NCI-H128 (cell line): ENCODE results near the gene TBCEL.
"Not testable (repeated sequence)": the region's sequence is repeated elsewhere in the genome, so short reads cannot be mapped to it uniquely, and the experiment has no call there.

Experiments used
- DNase-seq: peaks from one replicate; lab custom pipeline; 2025; ENCODE audit not compliant: unreplicated experiment; lab: John Stamatoyannopoulos, UW

The TBCEL gene

DNA sequence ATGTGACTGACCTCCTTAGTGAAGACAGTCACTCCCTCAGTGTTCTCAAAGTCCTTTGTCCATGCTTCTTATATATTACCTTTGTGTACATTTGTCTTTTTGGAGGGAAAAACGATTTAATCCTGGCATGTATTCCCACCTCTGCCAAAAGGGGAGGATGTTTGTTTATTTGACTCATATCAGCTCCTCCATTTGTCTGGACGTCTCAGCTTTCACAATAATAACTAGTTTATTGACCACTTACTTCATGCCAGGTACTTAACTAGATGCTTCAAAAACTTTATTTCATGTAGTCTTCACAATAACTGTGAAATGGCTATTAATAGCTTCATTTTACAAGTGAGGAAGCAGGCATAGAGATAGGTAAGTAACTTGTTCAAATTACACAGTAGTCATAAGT is 5.3 kb downstream of the TBCEL start:
- DNase-seq, result no peak

DNA sequence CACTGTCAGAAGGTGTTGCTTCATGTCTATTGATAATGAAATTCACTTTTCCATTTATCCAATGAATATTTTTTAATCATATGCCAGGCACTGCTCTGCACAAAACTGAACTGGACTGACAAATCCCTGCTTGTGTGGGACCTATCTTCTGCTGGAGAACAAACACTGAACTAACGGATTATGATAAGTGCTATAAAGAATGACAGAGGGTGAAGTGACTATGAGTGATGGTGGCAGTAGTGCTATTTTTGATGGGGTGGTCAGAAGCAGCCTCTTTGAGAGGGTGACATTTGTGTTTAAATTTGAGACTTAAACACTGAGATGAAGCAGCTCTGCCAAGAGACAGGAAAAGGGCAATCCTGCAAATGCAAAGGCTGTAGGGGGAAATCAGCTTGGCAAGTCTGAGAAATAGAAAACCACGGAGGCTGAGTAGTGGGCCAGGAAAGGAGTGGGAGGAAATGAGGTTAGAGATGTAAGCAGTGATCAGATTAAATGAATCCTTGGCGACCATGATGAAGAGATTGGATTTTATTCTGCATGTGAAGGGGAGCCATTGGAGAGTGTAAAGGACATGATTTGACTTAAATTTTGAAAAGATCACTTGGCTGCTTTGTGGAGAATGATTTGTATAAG is 6.0 kb downstream of the TBCEL start:
- DNase-seq, result no peak

DNA sequence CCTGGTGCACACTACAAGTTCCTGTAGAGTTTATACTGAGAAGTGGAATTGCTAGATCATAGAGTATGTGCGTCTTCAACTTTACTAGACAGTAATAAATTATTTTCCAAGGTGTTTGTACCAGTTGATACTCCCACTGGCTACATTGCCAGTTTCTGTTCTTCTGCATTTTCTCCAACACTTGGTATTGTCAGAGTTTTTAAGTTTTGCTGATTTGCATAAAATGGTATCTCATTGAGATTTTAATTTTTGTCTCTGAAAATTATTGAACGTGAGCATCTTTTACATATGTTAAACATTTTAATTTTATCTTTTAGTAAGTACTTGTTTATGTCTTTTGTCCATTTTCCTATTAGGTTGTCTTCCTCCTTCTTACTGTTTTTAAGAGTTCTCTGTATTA is 7.3 kb downstream of the TBCEL start:
- DNase-seq, result no peak

GRCh38 chr11:121031648-121032047 is 7.7 kb downstream of the TBCEL start:
- DNase-seq, result not testable (repeated sequence)

- no peak for DNase-seq
Measured at GRCh38 chr11:121032546-121032945, 8.6 kb downstream of the TBCEL start.

- no peak for DNase-seq
Measured at GRCh38 chr11:121033635-121034034, 9.7 kb downstream of the TBCEL start.

DNA sequence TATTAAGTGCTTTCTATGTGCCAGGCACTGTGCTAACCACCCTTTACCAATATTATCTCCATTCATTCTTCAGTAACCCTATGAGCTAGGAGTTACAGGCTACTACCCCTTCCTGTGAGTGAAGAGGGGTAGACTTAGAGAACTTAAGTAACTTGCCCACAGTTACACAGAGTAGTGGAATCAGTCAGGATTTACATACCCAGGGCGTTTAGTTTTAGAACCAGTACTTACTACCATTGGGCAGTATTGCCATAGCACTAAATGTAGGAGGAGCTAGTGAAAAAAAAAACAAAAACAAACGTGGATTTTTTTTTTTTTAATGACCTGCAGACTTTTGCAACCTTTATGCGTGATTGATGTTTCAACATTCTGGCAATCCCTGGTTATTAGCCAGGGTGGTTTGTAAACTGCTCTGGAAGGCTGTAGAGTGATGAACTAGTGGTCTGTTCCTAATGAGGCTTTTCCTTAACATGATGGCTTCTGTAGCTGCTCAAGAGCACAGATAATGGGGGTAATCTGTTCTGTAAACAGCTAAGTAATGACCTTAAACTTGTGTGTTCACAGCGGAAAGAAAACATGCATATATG is 11.4 kb downstream of the TBCEL start:
- no peak for DNase-seq

DNA sequence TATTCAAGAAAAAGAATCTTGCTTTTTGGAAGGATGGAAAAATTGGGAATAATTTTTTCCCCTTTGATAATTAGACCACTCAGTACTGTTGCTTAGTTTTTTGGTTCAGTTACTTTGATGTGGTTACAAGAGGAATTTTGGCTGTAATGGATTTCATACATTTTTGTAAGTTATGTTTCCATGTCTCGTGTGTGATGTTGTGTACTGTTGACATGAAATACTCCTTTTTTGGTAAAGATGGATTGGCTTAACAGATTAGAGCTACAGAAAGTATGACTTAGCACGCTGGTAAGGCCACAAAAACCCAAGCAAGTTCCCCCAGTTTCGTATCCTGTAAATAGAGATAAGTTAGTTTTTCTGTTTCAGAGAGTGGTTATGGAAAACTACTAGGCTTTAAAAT is 11.9 kb downstream of the TBCEL start:
- DNase-seq, result no peak

DNA sequence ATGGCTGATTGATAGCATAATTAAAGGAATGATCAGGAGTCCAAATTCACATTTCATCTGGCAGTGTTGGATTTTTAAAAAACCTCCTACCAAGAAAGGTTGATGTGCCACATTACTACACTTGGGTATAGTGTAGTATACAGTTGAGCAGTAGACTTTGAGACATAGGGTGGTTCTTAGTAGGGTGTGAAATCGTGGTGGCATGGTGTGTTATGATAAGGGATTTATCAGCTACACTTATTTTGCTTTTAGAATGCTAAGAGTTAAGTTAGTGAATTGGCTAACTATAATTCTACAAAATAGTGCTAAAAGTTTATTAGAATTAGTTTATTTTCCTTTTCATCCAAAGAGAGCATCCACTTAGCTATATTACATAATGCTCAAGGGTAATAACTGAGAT is 13.1 kb downstream of the TBCEL start:
- DNase-seq, result no peak

GRCh38 chr11:121038648-121039409 is 14.9 kb downstream of the TBCEL start:
- DNase-seq, result no peak

DNA sequence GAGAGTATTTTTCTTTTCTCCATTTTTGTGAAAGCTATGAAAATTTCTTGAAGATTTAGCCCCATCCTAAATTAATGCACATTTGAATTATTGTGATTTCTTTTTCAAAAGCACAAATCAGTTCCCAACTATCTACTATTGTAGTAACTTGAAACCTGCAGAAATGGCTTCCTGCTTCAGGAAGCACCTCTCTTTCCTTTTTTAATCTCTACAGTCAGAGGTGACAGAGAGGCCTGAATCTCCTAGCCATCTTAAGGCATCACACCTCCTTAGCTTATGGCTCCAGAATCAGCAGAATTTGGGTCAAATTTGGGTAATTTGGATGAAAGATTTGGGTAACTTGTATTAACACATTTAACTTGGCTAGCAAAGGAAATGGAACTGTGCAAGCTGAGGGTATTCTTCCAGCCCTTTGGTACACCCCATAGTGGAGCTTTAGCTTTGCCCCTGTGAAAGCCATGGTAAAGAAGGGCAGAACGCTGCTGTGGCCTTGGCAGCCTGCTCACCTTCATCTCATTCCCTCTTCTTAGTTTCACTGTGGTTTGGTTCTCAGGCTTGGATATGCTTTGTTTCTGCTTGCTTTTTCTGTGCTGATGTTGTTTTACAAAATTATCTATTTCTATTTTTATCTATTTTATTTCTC is 16.2 kb downstream of the TBCEL start:
- DNase-seq, result no peak

DNA sequence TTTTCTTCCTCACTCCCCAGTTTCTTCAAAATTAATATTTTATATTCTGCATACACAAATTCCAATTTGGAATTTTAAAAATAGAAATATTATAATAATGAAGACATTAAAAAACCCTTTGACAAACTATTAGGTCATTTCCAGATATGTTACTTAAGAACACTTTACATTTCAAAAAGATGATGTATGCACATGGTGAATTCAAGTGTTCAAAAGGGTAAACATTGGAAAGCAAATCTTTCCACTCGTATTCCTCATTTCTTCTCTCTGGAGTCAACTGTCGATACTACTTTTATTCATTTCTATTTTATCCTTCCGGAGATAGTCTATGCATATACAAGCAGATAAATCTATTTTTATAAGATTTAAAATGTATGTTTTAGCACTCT is 16.7 kb downstream of the TBCEL start:
- no peak for DNase-seq

DNA sequence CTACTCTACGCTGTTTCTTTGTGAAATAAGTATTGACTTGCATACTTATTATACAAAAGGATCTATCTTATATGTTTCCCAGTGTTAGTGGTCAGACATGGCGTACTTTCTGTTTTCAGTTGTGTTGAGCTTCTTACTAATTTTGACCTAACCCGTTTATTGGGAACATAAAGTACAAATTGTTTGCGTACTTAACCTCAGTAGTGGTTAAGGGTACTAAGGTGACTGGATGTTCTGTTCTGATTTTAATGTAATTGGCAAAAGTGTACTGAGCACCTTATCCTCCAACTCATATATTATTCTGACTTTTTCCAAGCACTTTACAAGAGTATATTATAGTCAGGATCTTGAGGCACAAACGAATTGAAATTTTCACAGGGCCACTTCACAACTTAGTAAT is 17.2 kb downstream of the TBCEL start:
- no peak for DNase-seq

DNA sequence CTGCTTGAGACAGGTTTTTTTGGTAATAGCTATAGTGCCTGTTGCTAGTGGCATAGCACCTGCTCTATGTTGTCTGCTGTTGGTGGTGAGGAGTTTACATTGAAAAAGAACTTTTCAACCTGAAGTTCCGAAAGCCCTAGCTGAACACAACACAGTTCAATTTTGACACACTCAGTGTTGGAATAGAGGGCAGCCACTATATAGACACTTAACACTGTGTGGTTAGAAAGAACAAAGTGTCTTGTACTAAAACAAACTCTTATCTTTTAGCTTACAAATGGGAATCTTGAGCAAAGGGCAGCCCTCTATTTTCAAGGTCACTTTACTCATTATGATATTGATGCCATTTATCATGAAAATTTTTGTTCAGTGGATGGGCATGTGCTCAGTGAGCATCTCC is 18.4 kb downstream of the TBCEL start:
- no peak for DNase-seq

- no peak for DNase-seq
Measured at GRCh38 chr11:121047926-121048325, 24.0 kb downstream of the TBCEL start.

GRCh38 chr11:121048464-121049233 is 24.7 kb downstream of the TBCEL start:
- DNase-seq, result no peak

GRCh38 chr11:121053244-121053643 is 29.3 kb downstream of the TBCEL start:
- DNase-seq, result no peak

GRCh38 chr11:121054266-121054665 is 30.4 kb downstream of the TBCEL start:
- DNase-seq, result no peak

DNA sequence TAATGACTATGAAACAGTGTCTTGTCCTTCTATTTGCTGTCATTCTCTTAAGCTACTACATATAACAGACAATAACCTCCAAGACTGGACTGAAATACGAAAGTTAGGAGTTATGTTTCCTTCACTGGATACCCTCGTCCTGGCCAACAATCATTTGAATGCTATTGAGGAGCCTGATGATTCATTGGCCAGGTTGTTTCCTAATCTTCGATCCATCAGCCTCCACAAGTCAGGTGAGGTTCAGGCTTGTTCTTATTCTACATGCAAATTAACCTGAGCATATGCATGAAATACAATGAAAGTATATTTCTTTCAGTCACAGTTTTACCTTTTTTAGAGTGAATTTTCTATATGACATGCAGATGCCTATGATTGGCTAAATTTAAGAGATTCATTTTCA is 31.2 kb downstream of the TBCEL start:
- no peak for DNase-seq

DNA sequence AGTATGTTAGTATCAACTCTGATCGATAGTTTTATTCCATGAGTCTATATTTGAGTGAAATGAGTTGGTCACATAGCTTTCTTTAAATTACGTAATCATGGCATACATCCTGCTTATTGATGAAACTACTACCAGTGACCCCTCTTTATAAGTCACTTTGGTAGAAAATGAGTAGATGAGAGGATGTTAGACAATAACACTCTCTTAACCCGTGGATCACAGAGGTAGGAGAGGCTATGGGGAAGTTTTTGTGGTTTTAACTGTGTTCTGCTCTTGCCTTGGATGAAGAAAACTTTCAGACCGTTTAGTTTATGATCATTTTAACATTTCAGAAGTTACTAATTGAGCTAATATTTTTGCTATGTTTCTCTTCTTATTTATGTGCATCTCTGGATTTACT is 34.0 kb downstream of the TBCEL start:
- DNase-seq, result no peak

- no peak for DNase-seq
Measured at GRCh38 chr11:121058941-121059340, 35.0 kb downstream of the TBCEL start.
